ENCODE measurements around the gene ITPKC. TPM values are rescaled to one million over a fixed set of nuclear protein-coding genes. Genes with fewer than 3 reads are reported as not detected.
"Not testable (repeated sequence)": the region's sequence is repeated elsewhere in the genome, so short reads cannot be mapped to it uniquely, and the experiment has no call there.

The ITPKC gene
- total RNA-seq, 1 donor from 2014 or later, result 8.6 TPM

DNA sequence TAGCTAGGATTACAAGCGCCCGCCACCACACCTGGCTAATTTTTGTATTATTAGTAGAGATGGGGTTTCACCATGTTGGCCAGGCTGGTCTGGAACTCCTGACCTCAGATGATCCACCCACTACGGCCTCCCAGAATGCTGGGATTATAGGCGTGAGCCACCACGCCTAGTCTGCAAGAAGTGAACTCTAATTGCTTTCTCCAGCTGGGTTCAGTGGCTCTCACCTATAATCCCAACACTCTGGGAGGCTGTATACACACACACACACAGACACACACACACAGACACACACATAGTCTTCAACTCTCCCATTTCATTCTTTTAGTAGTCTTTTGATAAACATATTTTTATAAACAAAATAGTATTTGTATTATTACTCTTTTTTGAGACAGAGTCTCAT lies 13.2 kb downstream of the ITPKC start:
- H3K27ac Mint-ChIP-seq; intact Hi-C loops (cut with micrococcal nuclease); H3K4me1 Mint-ChIP-seq; H3K27me3 Mint-ChIP-seq; H3K9me3 Mint-ChIP-seq; DNase-seq; H3K4me3 Mint-ChIP-seq: not testable (repeated sequence)
- H3K36me3 Mint-ChIP-seq (ENCODE audit: low read depth), result peaks cover 56% of the 10 kb centered on the region

DNA sequence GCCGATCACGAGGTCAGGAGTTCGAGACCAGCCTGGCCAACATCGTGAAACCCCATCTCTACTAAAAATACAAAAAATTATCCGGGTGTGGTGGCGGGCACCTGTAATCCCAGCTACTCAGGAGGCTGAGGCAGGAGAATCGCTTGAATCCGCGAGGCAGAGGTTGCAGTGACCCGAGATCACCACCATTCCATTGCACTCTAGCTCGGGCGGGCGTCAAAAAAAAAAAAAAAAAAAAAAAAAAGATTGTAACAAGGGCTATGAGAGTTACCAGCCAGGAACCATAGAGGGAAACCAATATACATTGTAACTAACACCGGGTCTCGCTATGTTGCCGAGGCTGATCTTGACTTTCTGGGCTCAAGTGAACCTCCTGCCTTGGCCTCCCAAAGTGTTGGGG lies 15.4 kb downstream of the ITPKC start:
- H3K4me3 Mint-ChIP-seq; intact Hi-C loops (cut with micrococcal nuclease); H3K9me3 Mint-ChIP-seq; H3K27ac Mint-ChIP-seq; H3K4me1 Mint-ChIP-seq; DNase-seq; H3K27me3 Mint-ChIP-seq: not testable (repeated sequence)
- peaks cover 55% of the 10 kb centered on the region for H3K36me3 Mint-ChIP-seq (ENCODE audit: low read depth)

DNA sequence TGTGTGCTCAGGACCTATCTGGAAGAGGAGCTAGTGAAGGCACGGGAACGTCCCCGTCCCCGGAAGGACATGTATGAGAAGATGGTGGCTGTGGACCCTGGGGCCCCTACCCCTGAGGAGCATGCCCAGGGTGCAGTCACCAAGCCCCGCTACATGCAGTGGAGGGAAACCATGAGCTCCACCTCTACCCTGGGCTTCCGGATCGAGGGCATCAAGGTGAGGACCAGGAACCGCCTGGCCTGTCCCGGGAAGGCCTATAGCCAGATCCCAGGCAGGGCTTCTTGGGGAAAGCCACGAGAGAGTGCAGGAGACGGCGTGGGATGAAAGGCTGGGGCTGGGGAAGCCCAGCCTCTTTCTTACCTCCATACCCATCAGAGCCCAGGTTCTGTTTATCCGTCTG lies 16.2 kb downstream of the ITPKC start:
- Mint-ChIP-seq H3K9me3 (no peaks in the 10 kb centered on the region), H3K36me3 (ENCODE audit: low read depth) (peaks cover 55% of the 10 kb centered on the region), H3K27me3 (no peaks in the 10 kb centered on the region), H3K4me1 (peaks cover 4% of the 10 kb centered on the region), H3K4me3 (no peak overlapping the region), H3K27ac (no peak overlapping the region)
- intact Hi-C loops (cut with micrococcal nuclease), result no loop called here
- no peak for DNase-seq

DNA sequence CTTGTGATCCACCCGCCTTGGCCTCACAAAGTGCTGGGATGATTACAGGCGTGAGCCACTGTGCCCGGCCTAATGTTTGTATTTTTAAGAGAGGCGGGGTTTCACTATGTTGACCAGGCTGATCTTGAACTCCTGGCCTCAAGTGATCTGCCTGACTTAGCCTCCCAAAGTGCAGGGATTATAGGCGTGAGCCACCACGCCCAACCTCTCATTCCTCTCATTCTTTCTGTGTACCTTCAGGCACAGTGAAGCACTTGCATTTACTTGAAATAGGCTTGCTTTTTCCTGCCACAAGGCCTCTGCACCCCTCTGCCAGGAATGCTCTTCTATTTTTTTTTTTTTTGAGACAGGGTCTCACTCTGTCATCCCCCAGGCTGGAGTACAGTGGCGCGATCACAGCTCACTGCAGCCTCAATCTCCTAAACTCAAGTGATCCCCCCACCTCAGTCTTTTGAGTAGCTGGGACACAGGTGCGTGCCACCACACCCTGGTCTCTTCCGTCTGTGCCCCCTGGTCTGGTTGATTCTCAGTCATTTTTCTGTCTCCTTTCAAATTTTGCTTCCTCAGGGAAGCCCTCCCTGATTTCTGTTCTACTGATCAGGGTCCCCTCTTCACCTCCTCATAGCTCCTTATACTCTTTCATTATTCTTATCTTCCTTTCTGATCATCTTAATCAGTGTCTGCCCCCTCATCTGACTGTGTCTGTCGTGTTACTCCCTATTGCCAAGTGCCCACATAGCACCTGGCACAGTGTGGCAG lies 18.3 kb downstream of the ITPKC start:
- no peaks in the 10 kb centered on the region for H3K9me3 Mint-ChIP-seq
- no peak overlapping the region for H3K4me3 Mint-ChIP-seq
- no peak for DNase-seq
- no peaks in the 10 kb centered on the region for H3K27me3 Mint-ChIP-seq
- peaks cover 50% of the 10 kb centered on the region for H3K36me3 Mint-ChIP-seq (ENCODE audit: low read depth)
- intact Hi-C loops (cut with micrococcal nuclease), result no loop called here
- no peak overlapping the region for H3K27ac Mint-ChIP-seq
- peaks cover 2% of the 10 kb centered on the region for H3K4me1 Mint-ChIP-seq

DNA sequence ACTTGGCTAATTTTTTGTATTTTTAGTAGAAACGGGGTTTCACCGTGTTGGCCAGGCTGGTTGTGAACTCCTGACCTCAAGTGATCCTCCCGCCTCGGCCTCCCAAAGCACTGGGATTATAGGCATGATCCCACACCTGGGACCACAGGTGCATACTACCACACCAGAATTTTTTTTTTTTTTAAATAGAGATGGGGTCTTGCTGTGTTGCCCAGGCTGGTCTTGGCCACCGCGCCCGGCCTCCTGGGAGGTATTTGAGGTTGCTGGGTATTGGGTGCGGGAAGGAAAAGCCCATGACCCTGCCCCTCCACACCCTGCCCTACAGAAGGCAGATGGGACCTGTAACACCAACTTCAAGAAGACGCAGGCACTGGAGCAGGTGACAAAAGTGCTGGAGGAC lies 19.7 kb downstream of the ITPKC start:
- Mint-ChIP-seq H3K9me3 (no peaks in the 10 kb centered on the region), H3K36me3 (ENCODE audit: low read depth) (peaks cover 41% of the 10 kb centered on the region), H3K4me3 (no peak overlapping the region), H3K4me1 (no peaks in the 10 kb centered on the region), H3K27ac (no peak overlapping the region), H3K27me3 (no peaks in the 10 kb centered on the region)
- intact Hi-C loops (cut with micrococcal nuclease), result no loop called here
- no peak for DNase-seq

DNA sequence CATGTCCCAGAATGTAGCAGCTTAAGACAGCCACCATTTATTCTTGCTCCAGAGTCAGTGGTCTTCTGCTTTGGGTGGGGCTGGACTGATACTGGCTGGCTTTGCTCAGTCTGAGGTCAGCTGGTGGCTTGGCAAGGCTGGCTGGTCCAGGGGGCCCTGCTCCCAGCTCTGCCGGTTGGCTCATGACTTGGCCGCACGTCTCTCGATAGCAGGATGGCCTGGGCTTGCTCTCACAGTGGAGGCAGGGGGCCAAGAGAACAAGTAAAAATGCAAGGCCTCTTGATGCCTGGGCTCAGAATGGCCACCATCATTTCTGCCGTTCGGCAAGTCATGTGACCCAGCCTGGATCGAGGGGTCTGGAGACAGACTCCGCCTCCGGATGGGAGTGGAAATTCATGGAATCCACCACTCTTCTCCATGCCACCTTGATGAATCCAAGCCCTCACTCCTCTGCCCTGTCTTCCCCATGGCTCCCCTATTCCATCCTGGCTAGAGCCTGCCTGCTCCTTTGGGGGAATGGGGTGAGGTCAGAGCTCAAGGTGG lies 20.3 kb downstream of the ITPKC start:
- Mint-ChIP-seq H3K36me3 (ENCODE audit: low read depth) (peaks cover 41% of the 10 kb centered on the region), H3K4me1 (no peaks in the 10 kb centered on the region), H3K27me3 (no peaks in the 10 kb centered on the region), H3K27ac (no peak overlapping the region), H3K9me3 (no peaks in the 10 kb centered on the region), H3K4me3 (no peak overlapping the region)
- no peak for DNase-seq
- intact Hi-C loops (cut with micrococcal nuclease), result no loop called here

DNA sequence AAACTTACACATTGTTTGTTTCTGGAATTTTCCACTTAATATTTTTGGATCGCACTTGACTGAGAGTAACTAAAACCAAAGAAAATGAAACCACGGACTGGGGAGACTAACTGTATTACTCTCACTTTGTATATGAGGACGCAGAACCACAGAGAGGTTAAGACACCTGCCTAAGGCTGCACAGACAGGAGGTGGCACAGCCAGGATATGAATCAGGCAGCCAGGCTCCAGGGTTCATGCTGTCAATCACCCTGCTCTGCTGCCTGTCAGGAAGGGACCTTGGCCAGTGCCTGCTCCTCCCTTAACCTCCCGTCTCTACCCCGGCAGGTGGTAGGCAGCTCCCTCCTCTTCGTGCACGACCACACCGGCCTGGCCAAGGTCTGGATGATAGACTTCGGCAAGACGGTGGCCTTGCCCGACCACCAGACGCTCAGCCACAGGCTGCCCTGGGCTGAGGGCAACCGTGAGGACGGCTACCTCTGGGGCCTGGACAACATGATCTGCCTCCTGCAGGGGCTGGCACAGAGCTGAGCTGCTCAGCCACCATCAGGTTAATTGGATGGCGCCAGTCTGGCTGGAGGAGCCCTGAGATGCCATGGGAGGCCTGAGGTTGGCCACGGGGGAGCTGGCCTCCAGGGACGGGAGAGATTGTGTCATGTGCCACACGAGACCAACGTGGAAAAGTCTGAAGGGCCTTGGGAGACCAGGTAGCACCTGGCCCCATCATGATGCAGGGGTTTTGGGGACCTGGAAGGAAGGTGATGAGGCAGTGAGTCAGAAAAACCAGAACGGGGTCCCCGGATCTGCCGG lies 22.3 kb downstream of the ITPKC start:
- intact Hi-C loops (cut with micrococcal nuclease), result no loop called here
- Mint-ChIP-seq H3K4me1 (no peaks in the 10 kb centered on the region), H3K9me3 (no peaks in the 10 kb centered on the region), H3K4me3 (no peak overlapping the region), H3K27me3 (no peaks in the 10 kb centered on the region), H3K36me3 (ENCODE audit: low read depth) (peaks cover 27% of the 10 kb centered on the region), H3K27ac (no peak overlapping the region)
- DNase-seq, result no peak

DNA sequence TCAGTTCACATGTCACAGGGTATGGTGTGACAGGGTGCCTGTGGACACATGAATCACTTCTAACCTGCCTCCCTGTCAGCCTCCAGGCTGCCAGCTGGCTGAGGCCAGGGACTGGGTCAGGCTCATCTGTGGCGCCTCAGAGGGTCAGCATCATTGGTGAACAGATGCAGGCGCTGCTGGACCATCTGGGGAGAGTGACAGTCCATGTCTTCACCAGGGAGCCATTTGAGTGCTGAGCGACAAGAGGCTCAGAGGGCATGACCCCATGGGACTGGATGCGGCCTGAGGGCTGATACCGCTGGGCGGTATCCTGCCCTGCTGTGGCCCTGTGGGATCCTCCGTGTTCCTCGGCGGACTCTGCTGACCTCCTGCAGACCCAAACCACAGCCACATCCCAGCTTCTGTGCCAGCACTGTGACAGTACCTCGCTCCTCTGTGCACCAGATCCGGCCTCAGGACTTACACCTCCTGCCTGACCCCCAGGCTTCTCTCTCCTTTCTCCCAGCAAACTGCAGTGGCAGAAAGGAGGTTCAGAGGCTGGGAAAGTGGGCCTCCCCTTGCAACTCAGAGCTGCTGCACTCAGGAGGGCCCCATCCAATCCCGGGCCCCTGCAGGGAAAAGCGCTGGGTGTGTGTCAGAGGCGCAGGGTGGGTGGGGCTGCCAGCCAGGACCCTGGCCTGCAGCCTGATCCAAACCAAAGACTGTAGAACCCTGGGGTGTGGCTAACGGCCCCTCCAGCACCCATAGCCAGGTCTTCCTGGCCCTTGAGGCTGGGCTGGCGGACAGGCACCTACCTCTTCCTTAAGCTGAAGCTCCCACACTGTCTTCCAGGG lies 23.2 kb downstream of the ITPKC start:
- Mint-ChIP-seq H3K9me3 (no peaks in the 10 kb centered on the region), H3K36me3 (ENCODE audit: low read depth) (peaks cover 22% of the 10 kb centered on the region), H3K27ac (no peak overlapping the region), H3K4me1 (no peaks in the 10 kb centered on the region), H3K27me3 (no peaks in the 10 kb centered on the region), H3K4me3 (no peak overlapping the region)
- intact Hi-C loops (cut with micrococcal nuclease), result no loop called here
- DNase-seq, result no peak

DNA sequence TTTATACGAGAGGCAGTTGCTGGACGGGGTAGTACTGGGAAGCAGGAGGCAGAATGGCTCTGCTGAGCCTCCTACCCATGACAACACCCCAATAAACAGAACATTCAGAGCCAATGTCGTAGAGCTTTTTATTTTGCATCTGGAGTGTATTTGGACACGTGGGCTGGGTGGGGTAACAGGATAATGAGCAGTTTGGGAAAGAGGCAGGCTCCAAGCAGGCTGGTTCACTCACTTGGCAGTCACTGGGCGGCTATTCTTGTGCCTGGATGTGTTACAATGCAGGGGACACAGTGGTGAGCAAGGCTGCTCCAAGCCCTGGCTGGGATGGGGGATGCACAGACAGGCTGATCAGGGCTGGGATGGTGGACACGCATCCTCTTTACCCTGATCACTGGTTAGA lies 23.8 kb downstream of the ITPKC start:
- Mint-ChIP-seq H3K4me1 (no peaks in the 10 kb centered on the region), H3K27me3 (no peaks in the 10 kb centered on the region), H3K4me3 (no peak overlapping the region), H3K9me3 (no peaks in the 10 kb centered on the region), H3K36me3 (ENCODE audit: low read depth) (peaks cover 15% of the 10 kb centered on the region), H3K27ac (no peak overlapping the region)
- DNase-seq, result no peak
- intact Hi-C loops (cut with micrococcal nuclease), result no loop called here

DNA sequence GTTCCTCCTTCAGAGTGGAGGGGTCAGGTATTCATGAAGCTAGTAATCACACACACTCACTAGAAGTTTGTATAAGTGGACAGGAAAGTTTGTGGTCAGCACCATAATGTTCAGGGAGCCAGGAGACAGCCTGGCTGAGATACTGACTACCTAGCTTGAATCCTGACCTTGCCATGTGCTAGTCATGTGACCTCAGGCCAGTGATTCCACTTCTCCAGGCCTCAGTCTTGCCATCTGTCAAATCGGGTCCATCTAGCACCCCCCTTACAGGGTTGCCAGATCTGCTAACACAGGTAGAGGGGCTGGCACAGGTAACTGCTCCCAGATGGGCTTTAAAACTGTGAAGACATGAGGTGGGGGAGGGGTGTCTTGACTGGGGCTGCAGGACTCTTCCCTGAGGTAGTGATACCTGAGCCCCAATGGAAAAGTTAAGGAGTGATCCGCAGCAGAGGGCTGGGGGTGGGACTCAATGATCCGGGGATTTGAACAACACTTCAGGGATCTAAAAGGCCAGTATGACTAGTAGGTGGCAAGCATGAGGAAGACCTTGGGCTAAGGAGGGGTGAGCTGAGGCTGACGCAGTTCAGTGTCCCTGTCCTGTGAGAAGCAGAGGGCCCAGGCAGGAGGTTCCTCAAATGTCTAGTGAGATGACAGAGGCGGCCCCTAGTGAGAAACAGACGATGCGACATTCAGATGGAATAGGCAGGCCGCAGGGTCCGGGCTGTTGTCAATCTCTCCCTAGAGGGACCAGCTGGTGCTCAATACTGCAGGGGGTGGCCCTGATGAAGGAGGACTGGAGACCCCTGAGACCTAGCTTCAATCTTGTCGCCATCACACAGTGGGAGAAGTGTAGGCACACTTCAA lies 24.8 kb downstream of the ITPKC start:
- peaks cover 13% of the 10 kb centered on the region for H3K36me3 Mint-ChIP-seq (ENCODE audit: low read depth)
- intact Hi-C loops (cut with micrococcal nuclease), result no loop called here
- H3K27ac Mint-ChIP-seq, result no peak overlapping the region
- H3K4me1 Mint-ChIP-seq, result no peaks in the 10 kb centered on the region
- H3K4me3 Mint-ChIP-seq, result no peak overlapping the region
- DNase-seq, result no peak
- no peaks in the 10 kb centered on the region for H3K9me3 Mint-ChIP-seq
- no peaks in the 10 kb centered on the region for H3K27me3 Mint-ChIP-seq

DNA sequence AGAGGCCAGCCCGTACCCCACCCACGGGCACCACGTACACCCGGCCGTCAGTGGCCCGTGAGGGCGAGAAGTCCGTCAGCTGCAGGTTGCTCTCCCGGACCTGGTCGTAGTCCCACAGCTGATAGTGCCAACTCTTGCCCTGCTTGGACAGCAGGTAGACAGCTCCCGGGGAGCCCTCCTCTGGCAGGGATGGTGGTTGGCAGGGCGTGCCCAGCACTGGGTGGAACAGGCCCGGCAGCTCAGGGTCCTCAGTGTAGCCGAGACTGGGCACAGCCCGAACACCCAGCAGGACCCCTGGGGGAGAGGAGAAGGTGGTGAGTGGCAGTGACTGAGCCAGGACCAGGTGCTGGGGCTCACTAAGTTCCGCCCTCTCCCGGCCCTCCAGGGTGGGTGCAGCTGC lies 25.6 kb downstream of the ITPKC start:
- Mint-ChIP-seq H3K27me3 (no peaks in the 10 kb centered on the region), H3K27ac (no peak overlapping the region), H3K36me3 (ENCODE audit: low read depth) (peaks cover 6% of the 10 kb centered on the region), H3K4me1 (no peaks in the 10 kb centered on the region), H3K4me3 (no peak overlapping the region), H3K9me3 (no peaks in the 10 kb centered on the region)
- intact Hi-C loops (cut with micrococcal nuclease), result no loop called here
- no peak for DNase-seq

DNA sequence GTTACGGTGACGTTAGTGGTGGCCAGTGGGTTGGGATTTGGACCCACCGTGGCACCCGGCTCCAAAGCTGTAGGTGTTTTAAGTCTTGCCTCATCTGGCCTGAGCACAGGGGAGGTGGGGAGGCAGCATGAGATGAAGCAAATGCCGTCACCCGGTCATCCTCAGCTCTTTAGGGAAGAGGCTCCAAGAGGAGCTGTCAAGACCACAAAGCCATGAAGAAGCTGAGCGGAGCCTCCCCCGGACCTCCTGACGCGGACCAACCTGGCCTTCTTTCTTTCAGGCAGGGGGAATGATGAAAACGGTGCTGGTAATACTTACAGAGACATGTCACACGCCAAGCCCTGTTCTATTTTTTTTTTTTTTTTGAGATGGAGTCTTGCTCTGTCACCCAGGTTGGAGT lies 26.0 kb downstream of the ITPKC start:
- Mint-ChIP-seq H3K27ac (no peak overlapping the region), H3K27me3 (no peaks in the 10 kb centered on the region), H3K36me3 (ENCODE audit: low read depth) (peaks cover 4% of the 10 kb centered on the region), H3K4me1 (no peaks in the 10 kb centered on the region), H3K4me3 (no peak overlapping the region), H3K9me3 (no peaks in the 10 kb centered on the region)
- DNase-seq, result no peak
- intact Hi-C loops (cut with micrococcal nuclease), result no loop called here

DNA sequence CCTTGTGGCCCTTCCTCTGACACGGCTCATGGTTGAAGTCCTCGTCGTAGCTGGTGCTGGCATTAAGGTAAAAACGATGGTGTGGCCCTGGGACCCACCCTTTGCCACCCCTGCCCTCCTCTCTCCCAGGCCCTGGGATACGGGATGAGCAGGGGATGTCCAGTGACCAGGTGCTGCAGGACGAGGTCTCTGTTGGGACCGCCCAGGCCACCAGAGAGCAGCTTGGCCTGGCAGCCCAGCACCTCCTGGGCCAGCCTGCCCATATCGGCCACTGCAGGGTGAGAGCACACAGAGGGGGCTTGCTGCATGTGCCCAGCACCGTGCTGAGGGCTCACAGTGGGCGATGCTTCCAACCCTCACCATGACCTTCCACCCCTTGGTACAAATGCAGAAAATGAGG lies 27.0 kb downstream of the ITPKC start:
- peaks cover 5% of the 10 kb centered on the region for H3K4me1 Mint-ChIP-seq
- intact Hi-C loops (cut with micrococcal nuclease), result no loop called here
- no peaks in the 10 kb centered on the region for H3K9me3 Mint-ChIP-seq
- no peak overlapping the region for H3K27ac Mint-ChIP-seq
- no peaks in the 10 kb centered on the region for H3K27me3 Mint-ChIP-seq
- DNase-seq, result no peak
- peaks cover 2% of the 10 kb centered on the region for H3K36me3 Mint-ChIP-seq (ENCODE audit: low read depth)
- H3K4me3 Mint-ChIP-seq, result no peak overlapping the region
